BLaER1 (cell line): ENCODE results near the gene PHF1.

Experiments used
- H3K27ac ChIP-seq: shearing (Covaris generic); formaldehyde crosslinking; 2 replicates; pipeline ENCODE4 v1.8.1; 2022
- H3K27me3 ChIP-seq: shearing (Covaris generic); formaldehyde crosslinking; 2 replicates; pipeline ENCODE4 v1.8.1; 2022
- H3K36me3 ChIP-seq: shearing (Covaris generic); formaldehyde crosslinking; 2 replicates; pipeline ENCODE4 v1.8.1; 2022
- H3K4me1 ChIP-seq: shearing (Covaris generic); formaldehyde crosslinking; 2 replicates; pipeline ENCODE4 v1.8.1; 2022
- H3K4me2 ChIP-seq: shearing (Covaris generic); formaldehyde crosslinking; 2 replicates; pipeline ENCODE4 v1.8.1; 2022
- H3K4me3 ChIP-seq: shearing (Covaris generic); formaldehyde crosslinking; 2 replicates; pipeline ENCODE4 v1.8.1; 2022
- H3K9ac ChIP-seq: shearing (Covaris generic); formaldehyde crosslinking; 2 replicates; pipeline ENCODE4 v1.8.1; 2022
- H3K9me3 ChIP-seq: shearing (Covaris generic); formaldehyde crosslinking; 2 replicates; pipeline ENCODE4 v1.8.1; 2022
- H4K20me1 ChIP-seq: shearing (Covaris generic); formaldehyde crosslinking; 2 replicates; pipeline ENCODE4 v1.8.1; 2022
- Cebpa-rat ChIP-seq: shearing (Covaris generic); IDR thresholded peaks from 2 replicates; pipeline ENCODE4 v1.8.1; 2022

The PHF1 gene

DNA sequence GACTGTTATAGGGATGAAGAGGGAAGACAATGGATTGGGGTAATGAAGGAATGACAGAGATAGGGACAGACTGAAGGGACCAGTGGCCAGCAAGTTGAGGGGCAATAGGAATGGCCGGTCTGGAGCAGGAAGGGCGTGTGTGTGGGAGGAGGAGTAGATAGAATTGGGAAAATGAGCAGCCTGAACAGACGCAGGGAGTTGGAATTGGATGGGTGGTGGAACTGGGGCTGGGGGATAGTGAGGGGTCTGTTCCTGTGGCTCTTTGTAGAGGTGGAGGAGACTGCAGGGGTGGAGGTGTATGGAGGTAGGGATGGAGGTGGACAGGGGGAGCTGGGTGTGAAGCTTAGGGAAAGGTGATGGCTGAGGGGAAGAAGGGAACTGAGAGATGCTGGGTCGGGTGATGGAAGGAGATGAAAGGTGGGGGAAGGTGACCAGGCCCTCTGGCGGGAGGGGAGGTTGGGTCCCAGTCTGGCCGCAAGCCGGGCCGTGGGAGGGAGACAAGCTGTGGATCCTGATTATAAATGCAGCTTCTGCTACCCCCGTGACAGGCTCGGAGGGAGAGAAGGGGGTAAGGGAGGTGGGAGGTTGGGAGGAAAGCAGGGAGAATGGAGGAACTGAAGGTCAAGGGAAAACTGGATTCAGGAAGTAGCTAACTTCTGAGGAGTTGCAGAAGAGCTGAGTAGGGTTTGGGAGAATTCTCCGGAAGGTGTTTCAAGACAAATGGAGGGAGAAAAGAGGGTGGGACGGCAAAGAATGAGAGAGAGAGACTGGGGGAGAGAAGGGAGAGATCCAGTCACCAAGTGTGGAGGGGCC, 14.2 kb downstream of the PHF1 start:
- H3K27me3 ChIP-seq, result peaks cover 4% of the 10 kb centered on the region; the same call in 1 of the 2 replicates
- H3K9me3 ChIP-seq, result no peaks in the 10 kb centered on the region
- H4K20me1 ChIP-seq, result peaks cover under 1% of the 10 kb centered on the region; the same call in 1 of the 2 replicates
- H3K9ac ChIP-seq, result peak overlapping the region; percentile 82
- peak overlapping the region; percentile 77 for H3K27ac ChIP-seq
- H3K4me3 ChIP-seq, result peak overlapping the region; percentile 69
- peaks cover 48% of the 10 kb centered on the region for H3K4me1 ChIP-seq
- no peaks in the 10 kb centered on the region; the same call in 1 of the 2 replicates for H3K36me3 ChIP-seq
- H3K4me2 ChIP-seq, result peak overlapping the region; percentile 87
- TF ChIP-seq Cebpa-rat, result no peak

DNA sequence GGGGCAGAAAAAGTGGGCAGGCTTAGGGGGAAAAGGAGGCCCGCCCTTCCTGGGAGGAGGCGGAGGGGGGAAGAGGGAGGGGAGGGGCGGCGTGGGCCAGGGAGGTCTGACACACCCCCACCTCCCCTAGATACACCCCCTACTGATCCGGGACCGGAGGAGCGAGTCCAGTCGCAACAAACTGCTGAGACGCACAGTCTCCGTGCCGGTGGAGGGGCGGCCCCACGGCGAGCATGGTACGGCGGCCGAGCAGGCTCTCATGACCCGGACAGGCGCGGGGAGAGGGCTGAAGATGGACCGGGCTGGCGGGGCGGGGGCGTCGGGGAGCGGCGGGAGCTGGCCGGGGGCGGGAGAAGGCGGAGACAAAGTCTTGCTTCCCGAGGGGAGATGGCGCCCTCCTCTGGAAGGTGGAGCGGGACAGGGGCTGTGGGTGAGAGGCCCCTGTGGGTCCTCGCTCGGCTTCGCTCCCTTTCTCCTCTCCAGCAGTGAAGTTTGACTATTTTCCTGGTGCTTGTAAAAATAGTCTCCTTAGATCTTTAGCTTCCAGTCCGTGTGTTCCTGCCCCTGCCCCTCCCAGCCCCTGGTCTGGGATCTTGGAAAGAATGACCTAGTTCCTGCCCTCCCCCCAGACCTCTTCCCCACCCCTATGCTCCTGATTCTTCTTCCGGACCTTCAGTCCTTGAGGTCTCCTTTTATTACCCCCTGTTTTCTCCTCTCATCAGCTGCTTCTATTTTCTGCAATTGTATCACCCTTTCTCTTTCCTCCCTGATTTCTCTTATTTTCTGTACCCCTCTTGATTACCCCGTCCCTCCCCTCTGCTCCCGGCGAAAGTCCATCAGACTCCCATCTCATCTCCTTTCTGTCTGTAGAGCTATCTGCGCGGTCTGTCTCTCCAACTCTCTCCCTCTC, 15.1 kb downstream of the PHF1 start:
- Histone ChIP-seq H3K9me3 (no peaks in the 10 kb centered on the region), H3K9ac (peak overlapping the region; percentile 82), H3K4me3 (peak overlapping the region; percentile 69), H4K20me1 (peaks cover 7% of the 10 kb centered on the region; the same call in 1 of the 2 replicates), H3K4me2 (peak overlapping the region; percentile 87), H3K27me3 (peaks cover 4% of the 10 kb centered on the region; the same call in 1 of the 2 replicates), H3K27ac (peak overlapping the region; percentile 77), H3K4me1 (peaks cover 56% of the 10 kb centered on the region), H3K36me3 (no peaks in the 10 kb centered on the region; the same call in 1 of the 2 replicates)
- no peak for TF ChIP-seq Cebpa-rat

DNA sequence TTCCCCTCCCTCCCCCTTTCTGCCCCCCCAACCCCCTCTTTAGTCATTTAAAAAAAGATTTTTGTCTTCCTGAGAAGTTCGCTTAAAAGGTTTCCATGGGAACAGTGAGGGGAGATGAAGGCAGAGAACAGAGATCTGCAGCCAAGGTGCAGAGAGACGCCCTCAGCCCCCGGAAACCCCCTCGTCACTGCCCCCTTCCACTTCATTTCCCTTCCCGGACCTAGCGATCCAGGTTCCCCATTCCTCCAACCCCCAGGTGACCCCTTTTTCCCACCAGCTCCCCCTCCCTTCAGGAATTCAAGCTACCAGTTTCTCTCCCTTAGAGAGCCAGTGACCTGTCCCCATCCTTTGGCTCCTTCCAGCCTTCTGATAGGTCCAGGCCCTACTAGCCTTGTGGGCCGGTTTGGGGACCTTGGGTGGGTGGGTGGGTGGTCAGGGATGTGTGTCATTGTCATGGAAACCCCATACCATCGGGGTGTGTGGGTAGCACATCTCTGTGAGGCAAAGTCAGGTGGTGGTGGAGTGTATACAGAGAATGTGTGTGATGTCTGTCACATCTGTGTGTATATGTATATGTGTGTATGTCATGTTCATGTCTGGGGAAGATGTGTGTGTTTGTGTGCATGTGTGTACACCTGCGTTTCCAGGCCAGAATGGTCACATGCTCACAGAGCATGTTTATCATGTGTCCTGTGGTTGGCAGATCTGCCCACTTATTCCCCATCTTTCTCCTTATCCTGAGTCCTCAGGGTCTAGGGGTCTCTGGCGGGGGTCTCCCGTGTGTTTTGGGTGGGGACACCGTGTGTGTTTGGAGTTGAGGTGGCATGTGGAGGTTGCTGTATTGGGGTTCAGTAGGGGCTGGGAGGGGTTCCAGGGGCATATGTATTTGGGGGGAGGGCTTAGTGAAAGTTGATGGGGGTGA, 16.0 kb downstream of the PHF1 start:
- peak overlapping the region; percentile 75 for H3K9ac ChIP-seq
- H3K4me1 ChIP-seq, result peaks cover 62% of the 10 kb centered on the region
- TF ChIP-seq Cebpa-rat, result no peak
- H3K27ac ChIP-seq, result peak overlapping the region; percentile 58; the same call in 1 of the 2 replicates
- peak overlapping the region; percentile 87 for H3K4me2 ChIP-seq
- no peaks in the 10 kb centered on the region for H3K9me3 ChIP-seq
- peaks cover 4% of the 10 kb centered on the region; the same call in 1 of the 2 replicates for H3K27me3 ChIP-seq
- peak overlapping the region; percentile 75 for H3K4me3 ChIP-seq
- no peaks in the 10 kb centered on the region; the same call in 1 of the 2 replicates for H3K36me3 ChIP-seq
- peaks cover 7% of the 10 kb centered on the region; the same call in 1 of the 2 replicates for H4K20me1 ChIP-seq

DNA sequence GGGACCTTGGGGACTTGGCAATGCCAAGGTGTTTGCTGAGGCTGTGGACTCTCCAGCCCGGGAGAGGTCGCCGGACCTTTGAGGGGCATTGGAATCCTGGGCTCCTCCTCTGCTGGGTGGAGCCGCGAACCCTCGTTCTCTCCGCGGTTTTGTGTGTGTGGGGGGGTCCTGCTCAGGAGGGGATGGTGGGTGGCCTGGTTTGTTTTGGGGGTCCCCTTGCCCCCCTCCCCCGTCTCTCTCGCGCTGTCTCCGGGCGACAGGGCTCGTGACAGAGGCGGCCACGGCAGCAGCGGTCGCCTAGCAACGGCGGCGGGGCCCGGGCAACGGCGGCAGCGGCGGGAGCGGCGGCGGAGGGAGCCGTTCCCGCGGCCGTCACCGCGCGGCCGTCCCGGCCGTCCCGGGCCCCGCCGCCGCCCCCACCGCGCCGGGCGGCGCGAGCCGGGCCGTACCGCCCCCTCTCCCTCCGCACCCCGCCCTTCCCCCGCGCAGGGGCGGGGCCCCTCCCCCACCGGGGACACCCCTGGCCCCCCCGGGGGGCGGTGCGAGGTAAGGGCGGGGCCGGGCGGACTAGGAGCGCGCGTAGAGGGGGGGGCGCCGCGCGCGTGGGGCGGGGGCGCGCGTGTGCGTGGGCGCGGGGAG, 16.9 kb downstream of the PHF1 start:
- no peaks in the 10 kb centered on the region; the same call in 1 of the 2 replicates for H3K36me3 ChIP-seq
- H3K9me3 ChIP-seq, result no peaks in the 10 kb centered on the region
- H3K4me1 ChIP-seq, result peaks cover 67% of the 10 kb centered on the region
- H3K27ac ChIP-seq, result peak overlapping the region; percentile 58
- H3K4me2 ChIP-seq, result peak overlapping the region; percentile 87
- peaks cover 7% of the 10 kb centered on the region; the same call in 1 of the 2 replicates for H4K20me1 ChIP-seq
- H3K4me3 ChIP-seq, result peak overlapping the region; percentile 75
- TF ChIP-seq Cebpa-rat, result no peak
- H3K9ac ChIP-seq, result peak overlapping the region; percentile 75
- no peaks in the 10 kb centered on the region for H3K27me3 ChIP-seq

DNA sequence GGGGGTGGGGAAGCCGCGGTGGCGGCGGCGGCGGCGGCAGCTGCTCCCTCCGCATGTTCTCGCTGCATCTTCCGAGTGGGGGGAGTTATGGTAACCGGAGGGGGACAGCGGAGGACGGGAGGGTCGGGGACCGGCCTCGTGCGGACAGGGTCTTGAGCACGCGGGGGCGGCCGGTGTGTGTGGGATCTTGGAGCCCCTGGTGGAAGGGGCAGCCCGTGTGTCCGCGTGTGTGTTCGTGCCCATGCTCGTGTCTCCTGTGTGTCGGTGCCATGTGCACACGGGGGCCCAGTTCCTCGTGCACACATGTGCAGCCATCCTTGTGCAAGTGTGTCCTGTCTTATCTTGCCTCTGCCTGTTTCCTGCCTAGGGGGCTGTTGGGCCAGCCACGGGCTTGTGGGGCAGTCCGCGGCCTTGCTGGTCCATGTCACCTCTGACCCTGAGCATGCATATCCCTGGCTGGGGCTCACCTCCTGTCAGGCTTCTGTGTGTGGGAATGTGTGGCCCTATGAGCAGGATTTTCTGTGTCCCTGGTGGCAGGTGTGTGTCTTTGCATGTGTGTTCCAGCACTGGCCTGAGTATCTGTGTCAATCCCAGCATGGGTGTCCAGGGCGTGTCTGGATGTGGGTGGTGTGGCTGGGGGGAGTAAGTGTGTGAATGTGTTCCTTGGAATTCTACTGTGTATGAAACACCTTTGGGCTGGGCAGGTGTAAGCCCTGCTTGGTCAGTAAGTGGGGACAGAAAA, 17.6 kb downstream of the PHF1 start:
- peak overlapping the region; percentile 75 for H3K4me3 ChIP-seq
- no peaks in the 10 kb centered on the region for H3K36me3 ChIP-seq
- peaks cover 7% of the 10 kb centered on the region; the same call in 1 of the 2 replicates for H4K20me1 ChIP-seq
- peak overlapping the region; percentile 61 for H3K27ac ChIP-seq
- peaks cover 74% of the 10 kb centered on the region for H3K4me1 ChIP-seq
- peak overlapping the region; percentile 67 for H3K9ac ChIP-seq
- TF ChIP-seq Cebpa-rat, result no peak
- no peaks in the 10 kb centered on the region for H3K9me3 ChIP-seq
- peak overlapping the region; percentile 87 for H3K4me2 ChIP-seq
- no peaks in the 10 kb centered on the region for H3K27me3 ChIP-seq

DNA sequence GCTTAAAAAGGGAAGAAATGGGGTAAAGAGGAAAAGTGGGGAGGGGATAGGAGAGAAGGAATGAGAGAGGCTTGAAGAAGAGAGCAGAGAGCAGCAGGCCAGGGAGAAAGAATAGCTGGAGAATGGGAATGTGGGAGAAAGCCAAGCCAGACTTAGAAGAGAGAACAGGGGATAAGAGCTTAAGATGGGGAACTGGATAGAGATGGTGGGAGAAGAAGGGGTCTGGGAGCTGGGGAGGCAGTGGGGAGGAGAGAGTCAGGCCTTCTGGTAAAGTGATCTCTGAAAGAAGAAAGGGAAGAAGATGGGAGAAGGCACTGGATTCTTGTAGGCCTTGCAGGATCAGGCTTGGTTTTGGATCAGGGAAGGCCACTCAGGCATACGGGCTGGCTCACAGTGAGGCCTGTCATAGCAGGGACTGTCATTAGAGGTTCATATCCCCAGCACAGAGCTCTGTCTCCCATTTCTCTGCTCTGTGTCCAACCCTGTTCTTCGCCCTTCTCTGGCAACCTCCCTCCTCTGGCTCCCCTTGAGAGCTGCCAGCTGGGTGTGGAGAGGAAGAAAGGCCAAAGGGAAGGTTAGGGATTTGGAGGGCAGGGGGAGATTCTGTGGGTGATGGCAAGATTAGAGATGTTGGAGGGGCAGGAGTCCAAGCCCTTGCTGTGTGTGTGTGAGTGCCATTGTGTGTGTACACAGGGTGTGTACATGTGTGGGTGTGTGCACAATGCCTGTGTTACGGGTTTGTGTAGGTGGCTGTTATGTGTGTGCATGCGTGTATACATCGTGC, 18.3 kb downstream of the PHF1 start:
- peak overlapping the region; percentile 61 for H3K27ac ChIP-seq
- peak overlapping the region; percentile 67 for H3K9ac ChIP-seq
- H4K20me1 ChIP-seq, result peaks cover 7% of the 10 kb centered on the region; the same call in 1 of the 2 replicates
- TF ChIP-seq Cebpa-rat, result no peak
- peaks cover 2% of the 10 kb centered on the region; the same call in 1 of the 2 replicates for H3K36me3 ChIP-seq
- H3K4me1 ChIP-seq, result peaks cover 76% of the 10 kb centered on the region
- peak overlapping the region; percentile 75 for H3K4me3 ChIP-seq
- no peaks in the 10 kb centered on the region for H3K9me3 ChIP-seq
- no peaks in the 10 kb centered on the region for H3K27me3 ChIP-seq
- H3K4me2 ChIP-seq, result peak overlapping the region; percentile 87

DNA sequence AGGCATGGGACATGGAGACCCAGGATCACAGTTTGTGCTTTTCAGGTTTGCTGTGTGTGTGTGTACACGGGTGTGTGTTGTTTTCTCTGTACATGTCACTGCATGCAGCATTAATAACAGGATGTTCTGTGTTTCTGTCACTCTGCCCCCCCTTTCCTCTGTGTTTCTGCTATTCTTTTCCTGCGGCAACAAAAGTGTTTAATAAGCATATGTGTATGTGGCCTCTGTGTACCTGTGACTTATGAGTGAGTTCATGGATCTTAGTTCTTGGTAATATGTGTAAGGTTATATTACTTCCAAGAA, 18.9 kb downstream of the PHF1 start:
- H4K20me1 ChIP-seq, result peaks cover 7% of the 10 kb centered on the region; the same call in 1 of the 2 replicates
- peak overlapping the region; percentile 75; the same call in 1 of the 2 replicates for H3K4me3 ChIP-seq
- peaks cover 8% of the 10 kb centered on the region for H3K36me3 ChIP-seq
- no peak for TF ChIP-seq Cebpa-rat
- H3K4me2 ChIP-seq, result peak overlapping the region; percentile 87
- peak overlapping the region; percentile 67 for H3K9ac ChIP-seq
- H3K4me1 ChIP-seq, result peaks cover 76% of the 10 kb centered on the region
- no peaks in the 10 kb centered on the region for H3K27me3 ChIP-seq
- H3K27ac ChIP-seq, result no peak overlapping the region; the same call in 1 of the 2 replicates
- H3K9me3 ChIP-seq, result no peaks in the 10 kb centered on the region
